ENCODE data around the gene TRA2A.

The TRA2A gene

DNA sequence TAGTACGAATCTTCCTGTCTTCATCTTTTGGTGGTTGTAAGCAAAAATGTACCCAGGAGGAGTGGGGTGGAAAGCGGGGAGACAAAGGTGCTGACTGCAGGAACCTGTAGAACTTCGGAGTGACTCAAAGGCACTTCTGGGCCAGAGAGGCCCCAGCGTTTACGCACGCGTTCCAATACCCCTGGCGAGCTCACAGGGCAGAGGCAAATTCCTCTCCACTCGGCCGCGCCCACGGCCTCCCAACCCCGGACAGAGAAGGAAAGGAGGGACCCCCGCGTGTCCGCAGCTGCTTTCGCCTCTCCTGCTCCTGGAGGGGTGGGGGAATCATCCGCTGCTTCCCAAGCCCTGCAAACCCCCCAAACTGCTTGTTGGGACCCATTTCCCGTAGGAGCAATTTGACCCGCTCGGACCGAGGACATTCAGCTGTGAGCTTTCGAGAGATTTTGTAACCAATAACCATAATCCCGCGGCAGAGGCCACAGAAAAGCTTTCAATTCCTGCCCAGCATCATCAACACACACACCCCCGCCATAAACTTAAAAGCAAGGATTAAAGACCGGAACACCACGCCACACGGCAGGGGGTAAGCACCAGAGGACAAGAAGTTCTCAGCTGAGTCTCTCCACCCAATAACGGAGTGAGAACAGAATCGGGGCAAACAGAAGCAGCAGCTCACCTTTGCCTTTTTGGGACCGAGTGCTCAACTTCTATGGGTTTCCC is 63.8 kb downstream of the TRA2A start:
- H3K4me3 ChIP-seq (ENCODE audit: low read depth, low read length): peak overlapping the region; percentile 76
- TF ChIP-seq, protein P1, sequence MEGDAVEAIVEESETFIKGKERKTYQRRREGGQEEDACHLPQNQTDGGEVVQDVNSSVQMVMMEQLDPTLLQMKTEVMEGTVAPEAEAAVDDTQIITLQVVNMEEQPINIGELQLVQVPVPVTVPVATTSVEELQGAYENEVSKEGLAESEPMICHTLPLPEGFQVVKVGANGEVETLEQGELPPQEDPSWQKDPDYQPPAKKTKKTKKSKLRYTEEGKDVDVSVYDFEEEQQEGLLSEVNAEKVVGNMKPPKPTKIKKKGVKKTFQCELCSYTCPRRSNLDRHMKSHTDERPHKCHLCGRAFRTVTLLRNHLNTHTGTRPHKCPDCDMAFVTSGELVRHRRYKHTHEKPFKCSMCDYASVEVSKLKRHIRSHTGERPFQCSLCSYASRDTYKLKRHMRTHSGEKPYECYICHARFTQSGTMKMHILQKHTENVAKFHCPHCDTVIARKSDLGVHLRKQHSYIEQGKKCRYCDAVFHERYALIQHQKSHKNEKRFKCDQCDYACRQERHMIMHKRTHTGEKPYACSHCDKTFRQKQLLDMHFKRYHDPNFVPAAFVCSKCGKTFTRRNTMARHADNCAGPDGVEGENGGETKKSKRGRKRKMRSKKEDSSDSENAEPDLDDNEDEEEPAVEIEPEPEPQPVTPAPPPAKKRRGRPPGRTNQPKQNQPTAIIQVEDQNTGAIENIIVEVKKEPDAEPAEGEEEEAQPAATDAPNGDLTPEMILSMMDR (IDR thresholded peaks at IDR 0.05; ENCODE audit: low read depth, low read length, missing control alignments): no peak
- in situ Hi-C loops (cut with HindIII; ENCODE audit: low sequenced_read_pairs): no loop called here
- no peak for DNase-seq (ENCODE audit: low read depth)

DNA sequence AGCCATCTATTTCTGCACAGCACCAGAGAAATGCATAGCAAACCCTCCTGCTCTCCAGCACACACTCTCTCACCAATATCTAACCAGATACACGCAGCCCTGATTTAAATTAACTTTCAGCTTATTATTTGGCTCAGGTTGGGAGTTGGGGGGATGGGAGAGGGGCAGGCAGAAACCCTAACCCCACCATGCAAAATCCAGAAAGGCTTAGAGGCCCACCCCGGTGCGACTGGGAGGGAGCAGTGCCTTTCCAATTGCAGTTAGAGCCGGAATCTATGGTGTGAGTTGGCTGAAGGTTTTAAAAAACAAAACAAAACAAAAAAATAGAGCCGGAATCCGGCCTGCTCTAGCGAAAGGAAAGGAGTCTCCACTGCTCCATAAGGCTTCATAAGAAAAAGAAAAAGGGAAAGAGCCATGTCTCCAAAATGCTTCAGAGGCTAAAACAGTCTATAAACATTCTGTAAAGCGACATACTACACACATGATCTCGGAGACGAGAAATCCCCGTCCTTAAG is 64.4 kb downstream of the TRA2A start:
- no peak for DNase-seq (ENCODE audit: low read depth)
- H3K4me3 ChIP-seq (ENCODE audit: low read depth, low read length): peak overlapping the region; percentile 76
- in situ Hi-C loops (cut with HindIII; ENCODE audit: low sequenced_read_pairs): no loop called here
- TF ChIP-seq, protein P1 (IDR thresholded peaks at IDR 0.05; ENCODE audit: low read depth, low read length, missing control alignments): no peak

DNA sequence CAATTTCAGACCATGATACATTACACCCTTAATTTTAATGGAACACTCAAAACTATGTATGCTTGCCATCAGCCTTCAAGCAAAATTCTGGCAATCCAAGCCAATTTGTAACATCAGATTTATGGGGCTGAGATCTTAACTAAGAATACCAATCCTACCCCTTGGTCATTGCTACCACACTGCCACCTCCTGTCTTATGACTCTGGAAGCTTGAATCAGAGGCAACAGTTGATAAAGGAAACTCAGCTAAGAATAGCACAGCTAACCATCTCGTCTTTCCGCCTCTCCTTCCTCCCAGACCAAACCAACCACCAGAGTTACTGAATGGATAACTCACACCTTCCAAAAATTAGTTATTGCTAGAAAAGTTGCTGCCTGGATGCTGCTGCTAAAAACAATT is 68.9 kb downstream of the TRA2A start:
- DNase-seq (ENCODE audit: low read depth): no peak
- TF ChIP-seq, protein P1 (IDR thresholded peaks at IDR 0.05; ENCODE audit: low read depth, low read length, missing control alignments): peak; percentile 29
- H3K4me3 ChIP-seq (ENCODE audit: low read depth, low read length): no peak overlapping the region
- in situ Hi-C loops (cut with HindIII; ENCODE audit: low sequenced_read_pairs): no loop called here

DNA sequence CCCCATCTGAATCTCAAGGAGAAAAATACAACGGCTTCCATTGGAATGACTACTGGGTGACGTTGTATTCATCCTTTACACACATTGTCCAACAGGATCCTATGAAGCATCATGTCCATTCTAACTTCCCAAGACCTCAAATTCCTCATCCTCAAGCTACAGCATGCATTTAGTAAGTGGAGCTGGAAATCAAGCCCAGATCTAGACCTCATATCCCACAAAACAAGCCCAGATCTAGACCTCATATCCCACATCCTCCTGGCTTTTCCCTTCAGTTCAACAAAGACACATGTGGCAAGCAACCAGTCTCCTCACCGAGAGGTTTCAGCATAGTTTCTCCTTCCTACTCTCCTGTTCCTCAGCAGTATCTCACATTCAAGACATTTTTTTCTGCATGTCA is 73.7 kb downstream of the TRA2A start:
- DNase-seq (ENCODE audit: low read depth): peak; percentile 54
- no peak overlapping the region for H3K4me3 ChIP-seq (ENCODE audit: low read depth, low read length)
- TF ChIP-seq, protein P1 (IDR thresholded peaks at IDR 0.05; ENCODE audit: low read depth, low read length, missing control alignments): no peak
- in situ Hi-C loops (cut with HindIII; ENCODE audit: low sequenced_read_pairs): no loop called here

DNA sequence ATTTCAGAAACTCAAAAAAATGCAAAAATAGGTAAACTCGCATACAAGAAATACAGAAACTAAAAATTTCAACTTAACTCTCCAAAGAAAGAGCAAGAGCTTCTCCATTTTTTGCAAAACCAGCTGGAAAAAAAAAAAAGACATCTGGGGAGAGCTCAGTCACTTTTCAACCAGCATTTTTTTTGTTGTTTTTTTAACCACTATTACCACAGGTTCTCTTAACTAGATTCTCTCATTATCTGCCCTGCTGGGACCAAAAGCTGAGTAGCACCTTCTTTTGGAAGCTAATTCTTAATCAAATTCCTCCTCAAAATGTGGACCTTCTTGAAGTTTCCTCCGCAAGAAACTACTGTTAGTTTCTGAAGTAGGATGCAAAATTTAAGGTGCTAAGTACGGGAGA is 75.7 kb downstream of the TRA2A start:
- in situ Hi-C loops (cut with HindIII; ENCODE audit: low sequenced_read_pairs): no loop called here
- TF ChIP-seq, protein P1 (IDR thresholded peaks at IDR 0.05; ENCODE audit: low read depth, low read length, missing control alignments): no peak
- DNase-seq (ENCODE audit: low read depth): no peak
- no peak overlapping the region for H3K4me3 ChIP-seq (ENCODE audit: low read depth, low read length)

DNA sequence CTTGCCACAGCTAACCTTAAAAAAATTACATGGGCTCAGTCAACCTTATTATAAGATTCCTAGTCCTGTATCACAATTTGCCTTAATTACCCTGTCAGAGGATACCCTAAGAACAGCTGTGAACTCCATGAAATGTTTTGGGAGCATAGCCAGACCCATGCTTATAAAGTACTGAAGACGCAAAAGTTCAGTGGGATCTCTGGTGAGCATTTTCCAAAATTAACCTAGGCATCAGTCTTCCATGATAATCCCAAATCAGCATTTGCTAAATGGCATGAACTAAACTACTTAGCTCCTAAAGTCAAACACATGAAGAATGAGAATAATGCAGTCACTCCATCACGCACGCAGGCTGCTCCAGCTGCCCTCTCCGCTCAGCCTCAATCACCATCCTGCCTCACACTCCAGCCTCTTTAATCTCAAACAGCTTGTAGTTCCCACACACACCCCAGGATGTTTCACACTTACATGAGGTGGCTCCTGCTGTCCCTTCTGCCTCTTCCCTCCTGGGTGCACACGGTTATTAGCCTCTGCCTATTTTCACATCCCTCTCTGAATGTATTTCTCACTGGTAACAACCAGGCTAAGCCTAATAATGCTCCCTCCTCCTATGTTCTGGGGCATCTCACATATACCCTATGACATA is 76.8 kb downstream of the TRA2A start:
- in situ Hi-C loops (cut with HindIII; ENCODE audit: low sequenced_read_pairs): no loop called here
- DNase-seq (ENCODE audit: low read depth): no peak
- TF ChIP-seq, protein P1 (IDR thresholded peaks at IDR 0.05; ENCODE audit: low read depth, low read length, missing control alignments): no peak
- no peak overlapping the region for H3K4me3 ChIP-seq (ENCODE audit: low read depth, low read length)

All from astrocyte of the cerebellum (primary cell).